NCI-H2081 (cell line): ENCODE measurements around the gene COL11A2.

Experiments used
- DNase-seq, 2 experiments: peaks; one replicate each; lab custom pipeline; 2025; lab: John Stamatoyannopoulos, UW

COL11A2 gene

DNA sequence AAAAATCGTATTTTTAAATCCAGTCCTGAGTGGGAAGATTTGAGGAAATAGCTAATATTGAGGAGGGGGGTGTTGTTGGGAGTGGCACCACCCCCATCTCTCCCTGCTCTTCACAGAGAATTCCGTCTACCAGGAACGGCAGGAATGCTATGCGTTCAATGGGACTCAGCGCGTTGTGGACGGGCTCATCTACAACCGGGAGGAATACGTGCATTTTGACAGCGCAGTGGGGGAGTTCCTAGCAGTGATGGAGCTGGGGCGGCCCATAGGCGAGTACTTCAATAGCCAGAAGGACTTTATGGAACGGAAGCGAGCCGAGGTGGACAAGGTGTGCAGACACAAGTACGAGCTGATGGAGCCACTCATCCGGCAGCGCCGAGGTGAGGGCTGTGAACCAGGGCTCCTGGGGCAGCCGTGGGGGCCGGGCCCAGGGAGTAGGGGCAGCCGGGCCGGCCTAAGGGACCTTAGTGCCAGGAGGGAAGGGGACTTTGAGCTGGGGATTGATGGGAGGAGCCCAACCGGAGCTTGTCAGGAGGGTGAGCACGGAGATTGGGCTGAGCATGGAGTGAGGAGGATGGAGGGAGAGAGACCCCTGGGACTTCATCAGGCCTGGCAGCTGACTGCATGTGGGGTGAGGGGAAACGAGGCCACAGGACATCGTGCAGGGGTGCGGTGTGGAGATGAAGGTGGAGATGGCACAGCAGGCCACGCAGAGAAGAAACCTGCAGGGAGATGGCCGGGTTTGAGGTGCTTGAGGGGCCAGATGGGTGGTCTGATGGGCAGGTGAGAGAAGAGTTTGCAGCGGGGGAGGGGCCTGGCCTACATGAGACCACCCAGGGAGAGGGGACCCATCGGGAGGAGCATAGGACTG is 75.2 kb downstream of the COL11A2 start:
- no peak for DNase-seq

GRCh38 chr6:33116417-33116816 is 75.8 kb downstream of the COL11A2 start:
- no peak for DNase-seq

GRCh38 chr6:33114406-33114805 is 77.9 kb downstream of the COL11A2 start:
- DNase-seq, result no peak

GRCh38 chr6:33113755-33114154 is 78.5 kb downstream of the COL11A2 start:
- no peak for DNase-seq
